ENCODE measurements around the gene CABP4.

The CABP4 gene

GRCh38 chr11:67494371-67495233 is 39.4 kb downstream of the CABP4 start:
- TF ChIP-seq, protein P1, sequence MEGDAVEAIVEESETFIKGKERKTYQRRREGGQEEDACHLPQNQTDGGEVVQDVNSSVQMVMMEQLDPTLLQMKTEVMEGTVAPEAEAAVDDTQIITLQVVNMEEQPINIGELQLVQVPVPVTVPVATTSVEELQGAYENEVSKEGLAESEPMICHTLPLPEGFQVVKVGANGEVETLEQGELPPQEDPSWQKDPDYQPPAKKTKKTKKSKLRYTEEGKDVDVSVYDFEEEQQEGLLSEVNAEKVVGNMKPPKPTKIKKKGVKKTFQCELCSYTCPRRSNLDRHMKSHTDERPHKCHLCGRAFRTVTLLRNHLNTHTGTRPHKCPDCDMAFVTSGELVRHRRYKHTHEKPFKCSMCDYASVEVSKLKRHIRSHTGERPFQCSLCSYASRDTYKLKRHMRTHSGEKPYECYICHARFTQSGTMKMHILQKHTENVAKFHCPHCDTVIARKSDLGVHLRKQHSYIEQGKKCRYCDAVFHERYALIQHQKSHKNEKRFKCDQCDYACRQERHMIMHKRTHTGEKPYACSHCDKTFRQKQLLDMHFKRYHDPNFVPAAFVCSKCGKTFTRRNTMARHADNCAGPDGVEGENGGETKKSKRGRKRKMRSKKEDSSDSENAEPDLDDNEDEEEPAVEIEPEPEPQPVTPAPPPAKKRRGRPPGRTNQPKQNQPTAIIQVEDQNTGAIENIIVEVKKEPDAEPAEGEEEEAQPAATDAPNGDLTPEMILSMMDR (IDR thresholded peaks at IDR 0.05; ENCODE audit: insufficient read depth, low read length, missing control alignments): no peak
- ChIA-PET POLR2A (no interaction called here), CTCF (no interaction called here)
- DNase-seq (ENCODE audit: low read depth, low spot score): no peak
- H3K4me3 ChIP-seq (ENCODE audit: low read depth, low read length): no peak overlapping the region

- POLR2A ChIA-PET: no interaction called here
- TF ChIP-seq, protein P1 (IDR thresholded peaks at IDR 0.05; ENCODE audit: insufficient read depth, low read length, missing control alignments): no peak
Measured at GRCh38 chr11:67495234-67496005, 40.3 kb downstream of the CABP4 start.

DNA sequence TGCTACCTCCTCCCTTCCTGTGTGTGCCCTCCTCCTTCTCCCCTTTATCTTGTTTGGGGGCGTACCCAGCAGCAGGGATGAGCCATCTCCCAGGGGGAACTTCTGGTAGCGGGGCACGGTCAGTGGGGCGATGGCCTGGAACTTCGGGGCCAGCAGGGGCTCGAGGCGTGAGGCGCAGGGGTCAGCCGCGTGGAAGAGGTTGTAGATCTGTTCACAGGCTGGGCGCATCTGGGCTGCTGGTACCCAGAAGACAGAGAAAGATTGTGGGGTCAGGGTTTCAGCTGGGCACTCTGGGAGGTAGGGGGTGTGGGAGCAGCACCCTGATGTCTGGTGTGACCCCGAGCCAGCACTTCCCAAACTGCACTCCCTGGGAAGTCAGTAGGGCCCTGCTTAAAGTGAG is 41.0 kb downstream of the CABP4 start:
- ChIA-PET CTCF (no interaction called here), POLR2A (no interaction called here)
- no peak for DNase-seq (ENCODE audit: low read depth, low spot score)
- no peak overlapping the region for H3K4me3 ChIP-seq (ENCODE audit: low read depth, low read length)
- TF ChIP-seq, protein P1 (IDR thresholded peaks at IDR 0.05; ENCODE audit: insufficient read depth, low read length, missing control alignments): no peak

More at GRCh38 chr11:67495234-67496005, 40.3 kb downstream of the CABP4 start:
- CTCF ChIA-PET: no interaction called here
- DNase-seq (ENCODE audit: low read depth, low spot score): no peak
- H3K4me3 ChIP-seq (ENCODE audit: low read depth, low read length): no peak overlapping the region

GRCh38 chr11:67497656-67498291 is 42.6 kb downstream of the CABP4 start:
- H3K4me3 ChIP-seq (ENCODE audit: low read depth, low read length): no peak overlapping the region
- ChIA-PET POLR2A (interaction anchor here (0.5 kb wide), 1 partner anchor 91 kb away, joined by 3 read pairs; no protein-coding TSS in a partner anchor), CTCF (interaction anchor here (1.2 kb wide), 1 partner anchor 9 kb away, joined by 3 read pairs; no protein-coding TSS in a partner anchor)
- TF ChIP-seq, protein P1 (IDR thresholded peaks at IDR 0.05; ENCODE audit: insufficient read depth, low read length, missing control alignments): no peak
- DNase-seq (ENCODE audit: low read depth, low spot score): no peak

DNA sequence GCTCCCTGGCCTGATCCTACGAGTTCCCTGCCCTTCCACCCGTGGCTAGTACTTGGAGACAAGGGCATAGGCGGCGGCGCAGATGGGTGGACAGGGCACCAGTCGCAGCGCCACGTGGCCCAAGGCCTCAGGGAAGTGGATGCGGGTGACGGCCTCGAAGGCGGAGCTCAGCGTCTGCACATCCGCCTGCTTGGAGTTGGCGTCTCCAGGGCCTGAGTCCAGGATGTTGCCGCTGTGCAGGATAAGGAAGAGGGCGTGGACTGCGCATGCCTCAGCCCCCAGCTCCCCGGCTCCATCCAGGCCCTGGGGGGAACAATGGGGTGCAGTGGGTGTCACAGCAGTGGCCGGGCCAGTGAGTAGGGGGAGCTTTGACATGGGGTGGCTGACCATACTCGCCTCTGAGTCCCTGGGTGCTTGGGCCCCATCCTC is 43.4 kb downstream of the CABP4 start:
- CTCF ChIA-PET: no interaction called here
- TF ChIP-seq, protein P1 (IDR thresholded peaks at IDR 0.05; ENCODE audit: insufficient read depth, low read length, missing control alignments): no peak
- H3K4me3 ChIP-seq (ENCODE audit: low read depth, low read length): no peak overlapping the region
- DNase-seq (ENCODE audit: low read depth, low spot score): no peak
- POLR2A ChIA-PET: no interaction called here
